Central memory CD8-positive, alpha-beta T cell (primary cell): ENCODE measurements around the gene ARHGAP28.

Experiments
- ATAC-seq: fragments of 150-1000 bp; cut with Tn5 transposase; replicated peaks from 2 replicates; pipeline ENCODE4 v1.10.0; 2022; ENCODE audit warnings: mild to moderate bottlenecking, moderate FRiP score, moderate number of reproducible peaks; ENCODE audit not compliant: poor library complexity, severe bottlenecking; ENCODE audit errors: extremely low read depth
- DNase-seq, 2 donors: peaks; one replicate each; pipeline ENCODE4 v3.0.0; 2021; ENCODE audit warnings: low spot score in 2 of 2
- H3K27ac Mint-ChIP-seq: one replicate; pipeline ENCODE4 v1.8.0; 2022; ENCODE audit warnings: low read depth, mild to moderate bottlenecking, moderate library complexity, mixed read lengths
- H3K27me3 Mint-ChIP-seq: one replicate; pipeline ENCODE4 v1.8.0; 2022; ENCODE audit warnings: mixed read lengths
- H3K36me3 Mint-ChIP-seq: one replicate; pipeline ENCODE4 v1.8.0; 2022; ENCODE audit warnings: mild to moderate bottlenecking, moderate library complexity, mixed read lengths; ENCODE audit not compliant: insufficient read depth
- H3K4me1 Mint-ChIP-seq: one replicate; pipeline ENCODE4 v1.8.0; 2022; ENCODE audit warnings: mixed read lengths
- H3K4me3 Mint-ChIP-seq: one replicate; pipeline ENCODE4 v1.8.0; 2022; ENCODE audit warnings: mild to moderate bottlenecking, moderate library complexity, mixed read lengths
- H3K9me3 Mint-ChIP-seq: one replicate; pipeline ENCODE4 v1.8.0; 2022; ENCODE audit warnings: mixed read lengths

ARHGAP28 gene

GRCh38 chr18:6738622-6739021 lies 9.1 kb downstream of the ARHGAP28 start:
- Mint-ChIP-seq H3K4me3 (no peak overlapping the region), H3K9me3 (peaks cover 12% of the 10 kb centered on the region), H3K27ac (no peak overlapping the region), H3K4me1 (no peaks in the 10 kb centered on the region), H3K27me3 (no peaks in the 10 kb centered on the region), H3K36me3 (peaks cover 3% of the 10 kb centered on the region)
- ATAC-seq (no peak), DNase-seq (no peak)

GRCh38 chr18:6741232-6741663 lies 11.7 kb downstream of the ARHGAP28 start:
- Mint-ChIP-seq H3K4me3 (no peak overlapping the region), H3K9me3 (peaks cover 18% of the 10 kb centered on the region), H3K36me3 (peaks cover 3% of the 10 kb centered on the region), H3K27me3 (no peaks in the 10 kb centered on the region), H3K4me1 (no peaks in the 10 kb centered on the region), H3K27ac (no peak overlapping the region)
- ATAC-seq (no peak), DNase-seq (no peak)

- H3K9me3 Mint-ChIP-seq: peaks cover 21% of the 10 kb centered on the region
- no peaks in the 10 kb centered on the region for H3K4me1 Mint-ChIP-seq
- no peak for ATAC-seq
- H3K27me3 Mint-ChIP-seq: no peaks in the 10 kb centered on the region
- DNase-seq: no peak
- peaks cover 3% of the 10 kb centered on the region for H3K36me3 Mint-ChIP-seq
- H3K4me3 Mint-ChIP-seq: no peak overlapping the region
- no peak overlapping the region for H3K27ac Mint-ChIP-seq
These were observed 12.3 kb downstream of the ARHGAP28 start for GRCh38 chr18:6741786-6742185.

GRCh38 chr18:6743999-6744398 lies 14.5 kb downstream of the ARHGAP28 start:
- Mint-ChIP-seq H3K4me3 (no peak overlapping the region), H3K36me3 (peaks cover 3% of the 10 kb centered on the region), H3K27me3 (no peaks in the 10 kb centered on the region), H3K27ac (no peak overlapping the region), H3K9me3 (peaks cover 27% of the 10 kb centered on the region), H3K4me1 (no peaks in the 10 kb centered on the region)
- ATAC-seq (no peak), DNase-seq (no peak)

GRCh38 chr18:6744816-6745455 lies 15.4 kb downstream of the ARHGAP28 start:
- Mint-ChIP-seq H3K4me1 (no peaks in the 10 kb centered on the region), H3K4me3 (no peak overlapping the region), H3K27ac (no peak overlapping the region), H3K9me3 (peaks cover 27% of the 10 kb centered on the region), H3K36me3 (peaks cover 3% of the 10 kb centered on the region), H3K27me3 (no peaks in the 10 kb centered on the region)
- ATAC-seq (no peak), DNase-seq (no peak)

- ATAC-seq: no peak
- H3K36me3 Mint-ChIP-seq: peaks cover 3% of the 10 kb centered on the region
- H3K27me3 Mint-ChIP-seq: no peaks in the 10 kb centered on the region
- H3K4me3 Mint-ChIP-seq: no peak overlapping the region
- DNase-seq: no peak
- H3K27ac Mint-ChIP-seq: no peak overlapping the region
- H3K4me1 Mint-ChIP-seq: no peaks in the 10 kb centered on the region
- H3K9me3 Mint-ChIP-seq: peaks cover 33% of the 10 kb centered on the region
These were observed 16.1 kb downstream of the ARHGAP28 start for GRCh38 chr18:6745504-6746031.

- H3K27me3 Mint-ChIP-seq: no peaks in the 10 kb centered on the region
- H3K36me3 Mint-ChIP-seq: peaks cover 3% of the 10 kb centered on the region
- no peaks in the 10 kb centered on the region for H3K4me1 Mint-ChIP-seq
- no peak for DNase-seq
- H3K4me3 Mint-ChIP-seq: no peak overlapping the region
- ATAC-seq: no peak
- no peak overlapping the region for H3K27ac Mint-ChIP-seq
- peaks cover 33% of the 10 kb centered on the region for H3K9me3 Mint-ChIP-seq
These were observed 17.0 kb downstream of the ARHGAP28 start for GRCh38 chr18:6746386-6746960.

GRCh38 chr18:6747646-6748045 lies 18.1 kb downstream of the ARHGAP28 start:
- Mint-ChIP-seq H3K36me3 (no peaks in the 10 kb centered on the region), H3K4me1 (no peaks in the 10 kb centered on the region), H3K4me3 (no peak overlapping the region), H3K27ac (no peak overlapping the region), H3K27me3 (no peaks in the 10 kb centered on the region), H3K9me3 (peaks cover 24% of the 10 kb centered on the region)
- DNase-seq: no peak
- no peak for ATAC-seq

- no peaks in the 10 kb centered on the region for H3K36me3 Mint-ChIP-seq
- H3K4me3 Mint-ChIP-seq: no peak overlapping the region
- H3K4me1 Mint-ChIP-seq: no peaks in the 10 kb centered on the region
- ATAC-seq (no peak), DNase-seq (no peak)
- H3K27ac Mint-ChIP-seq: no peak overlapping the region
- H3K9me3 Mint-ChIP-seq: peaks cover 27% of the 10 kb centered on the region
- no peaks in the 10 kb centered on the region for H3K27me3 Mint-ChIP-seq
These were observed 18.7 kb downstream of the ARHGAP28 start for GRCh38 chr18:6748241-6748640.

- no peak for ATAC-seq
- Mint-ChIP-seq H3K4me1 (no peaks in the 10 kb centered on the region), H3K36me3 (no peaks in the 10 kb centered on the region), H3K4me3 (no peak overlapping the region), H3K9me3 (peaks cover 26% of the 10 kb centered on the region), H3K27ac (no peak overlapping the region), H3K27me3 (no peaks in the 10 kb centered on the region)
- no peak for DNase-seq
These were observed 20.9 kb downstream of the ARHGAP28 start for GRCh38 chr18:6750411-6750810.

GRCh38 chr18:6751222-6751621 lies 21.7 kb downstream of the ARHGAP28 start:
- ATAC-seq: no peak
- H3K4me1 Mint-ChIP-seq: no peaks in the 10 kb centered on the region
- DNase-seq: no peak
- H3K9me3 Mint-ChIP-seq: peaks cover 26% of the 10 kb centered on the region
- no peaks in the 10 kb centered on the region for H3K27me3 Mint-ChIP-seq
- no peak overlapping the region for H3K27ac Mint-ChIP-seq
- H3K4me3 Mint-ChIP-seq: no peak overlapping the region
- no peaks in the 10 kb centered on the region for H3K36me3 Mint-ChIP-seq

- no peak for DNase-seq
- H3K4me1 Mint-ChIP-seq: no peaks in the 10 kb centered on the region
- no peak overlapping the region for H3K27ac Mint-ChIP-seq
- ATAC-seq: no peak
- H3K27me3 Mint-ChIP-seq: no peaks in the 10 kb centered on the region
- peaks cover 17% of the 10 kb centered on the region for H3K9me3 Mint-ChIP-seq
- H3K36me3 Mint-ChIP-seq: no peaks in the 10 kb centered on the region
- H3K4me3 Mint-ChIP-seq: no peak overlapping the region
These were observed 22.8 kb downstream of the ARHGAP28 start for GRCh38 chr18:6752202-6752860.

GRCh38 chr18:6755107-6755506 lies 25.6 kb downstream of the ARHGAP28 start:
- H3K36me3 Mint-ChIP-seq: no peaks in the 10 kb centered on the region
- no peak overlapping the region for H3K4me3 Mint-ChIP-seq
- H3K27ac Mint-ChIP-seq: no peak overlapping the region
- ATAC-seq (no peak), DNase-seq (no peak)
- no peaks in the 10 kb centered on the region for H3K4me1 Mint-ChIP-seq
- H3K9me3 Mint-ChIP-seq: peaks cover 15% of the 10 kb centered on the region
- no peaks in the 10 kb centered on the region for H3K27me3 Mint-ChIP-seq
